ENCODE data around the gene SERF2. TPM values are rescaled to one million over a fixed set of nuclear protein-coding genes. Genes with fewer than 3 reads are reported as not detected.
"Not testable (repeated sequence)": the region's sequence is repeated elsewhere in the genome, so short reads cannot be mapped to it uniquely, and the experiment has no call there.

The SERF2 gene
- total RNA-seq: 900 TPM
- long read RNA-seq, transcript SERF2-216 (2 exons, 1,030 nt): minor isoform, 10 of 548 reads
- long read RNA-seq, transcript SERF2-201 (3 exons, 1,537 nt): major isoform, 470 of 548 reads
- long read RNA-seq, transcript SERF2-202 (3 exons, 506 nt): minor isoform, 10 of 548 reads
- long read RNA-seq, transcript SERF2-207 (2 exons, 582 nt): minor isoform, 19 of 548 reads
- long read RNA-seq, partial matches to known transcripts: 11 of 548 reads
- long read RNA-seq, other reads (novel, unspliced or antisense): 18 of 548 reads

GRCh38 chr15:43791993-43792760 is at the start of gene SERF2:
SERF2 (plus strand) TSS chr15:43792320; CDS start chr15:43792377, 57 bp downstream.
- H3K4me3 ChIP-seq: peak within 1 kb of the TSS; percentile 98
- H3K27me3 ChIP-seq (ENCODE audit: low read depth): no peaks in the 10 kb centered on the region
- peak; percentile 100 for DNase-seq
- H3K4me1 ChIP-seq: peaks cover 55% of the 10 kb centered on the region
- no peaks in the 10 kb centered on the region for H3K9me3 ChIP-seq (replicated peaks)
- peaks cover 42% of the 10 kb centered on the region for H3K36me3 ChIP-seq
- peak within 1 kb of the TSS; percentile 99 for H3K27ac ChIP-seq (replicated peaks)
- no peak for TF ChIP-seq CTCF (IDR thresholded peaks at IDR 0.05; ENCODE audit: borderline replicate concordance)
- intact Hi-C loops (cut with micrococcal nuclease): no loop called here

- Histone ChIP-seq H3K4me3 (peak within 1 kb of the TSS; percentile 88), H3K27ac (replicated peaks) (peak within 1 kb of the TSS; percentile 94), H3K4me1 (peaks cover 58% of the 10 kb centered on the region)
- DNase-seq: peak; percentile 94
- intact Hi-C loops (cut with micrococcal nuclease); H3K27me3 ChIP-seq (ENCODE audit: low read depth); H3K9me3 ChIP-seq (replicated peaks); H3K36me3 ChIP-seq: not testable (repeated sequence)
- TF ChIP-seq CTCF (IDR thresholded peaks at IDR 0.05; ENCODE audit: borderline replicate concordance): peak; percentile 30
Observed at GRCh38 chr15:43746245-43746902, 45.7 kb upstream of the SERF2 start, which contains the start of gene PDIA3. PDIA3 (plus strand) TSS chr15:43746438; CDS start chr15:43746540, 102 bp downstream.

- H3K27me3 ChIP-seq (ENCODE audit: low read depth); H3K9me3 ChIP-seq (replicated peaks); H3K36me3 ChIP-seq; DNase-seq; intact Hi-C loops (cut with micrococcal nuclease): not testable (repeated sequence)
- Histone ChIP-seq H3K4me3 (peak overlapping the region; percentile 88), H3K4me1 (peaks cover 63% of the 10 kb centered on the region), H3K27ac (replicated peaks) (peak overlapping the region; percentile 94)
Observed at GRCh38 chr15:43746903-43747309, 45.2 kb upstream of the SERF2 start.

DNA sequence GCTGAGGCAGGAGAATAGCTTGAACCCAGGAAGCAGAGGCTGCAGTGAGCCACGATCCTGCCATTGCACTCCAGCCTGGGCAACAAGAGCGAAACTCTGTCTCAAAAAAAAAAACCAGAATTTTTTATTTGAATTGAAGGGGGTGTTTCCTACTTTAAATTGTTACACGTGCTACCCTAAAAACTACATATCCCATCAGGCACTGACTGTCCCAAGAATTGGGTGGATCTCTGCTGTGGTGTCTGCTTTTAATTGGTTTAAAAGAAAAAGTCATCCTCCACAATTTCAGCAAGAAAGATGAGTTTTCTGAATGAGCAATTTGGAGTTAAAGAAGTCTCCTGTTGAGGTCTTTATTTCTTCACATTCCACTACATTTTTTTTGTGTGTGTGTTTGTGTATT is 43.7 kb upstream of the SERF2 start:
- intact Hi-C loops (cut with micrococcal nuclease): no loop called here
- Histone ChIP-seq H3K27ac (replicated peaks) (peak overlapping the region; percentile 2), H3K27me3 (ENCODE audit: low read depth) (no peaks in the 10 kb centered on the region), H3K4me3 (peak overlapping the region; percentile 88), H3K4me1 (peaks cover 77% of the 10 kb centered on the region), H3K9me3 (replicated peaks) (no peaks in the 10 kb centered on the region), H3K36me3 (peaks cover 6% of the 10 kb centered on the region)
- no peak for DNase-seq
- no peak for TF ChIP-seq CTCF (IDR thresholded peaks at IDR 0.05; ENCODE audit: borderline replicate concordance)

GRCh38 chr15:43749690-43750345 is 42.3 kb upstream of the SERF2 start:
- peaks cover 21% of the 10 kb centered on the region for H3K36me3 ChIP-seq
- H3K9me3 ChIP-seq (replicated peaks): no peaks in the 10 kb centered on the region
- TF ChIP-seq CTCF (IDR thresholded peaks at IDR 0.05; ENCODE audit: borderline replicate concordance): no peak
- H3K27ac ChIP-seq (replicated peaks): peak overlapping the region; percentile 23
- no peak for DNase-seq
- H3K4me3 ChIP-seq: peak overlapping the region; percentile 27
- intact Hi-C loops (cut with micrococcal nuclease): no loop called here
- peaks cover 79% of the 10 kb centered on the region for H3K4me1 ChIP-seq
- H3K27me3 ChIP-seq (ENCODE audit: low read depth): no peaks in the 10 kb centered on the region

All from left ventricle myocardium inferior (tissue), 1 donor.